ENCODE measurements around the gene FNDC5. TPM values are rescaled to one million over a fixed set of nuclear protein-coding genes. Genes with fewer than 3 reads are reported as not detected.

Gene FNDC5
- total RNA-seq, 1 donor from 2014 or later = 28.7 TPM

DNA sequence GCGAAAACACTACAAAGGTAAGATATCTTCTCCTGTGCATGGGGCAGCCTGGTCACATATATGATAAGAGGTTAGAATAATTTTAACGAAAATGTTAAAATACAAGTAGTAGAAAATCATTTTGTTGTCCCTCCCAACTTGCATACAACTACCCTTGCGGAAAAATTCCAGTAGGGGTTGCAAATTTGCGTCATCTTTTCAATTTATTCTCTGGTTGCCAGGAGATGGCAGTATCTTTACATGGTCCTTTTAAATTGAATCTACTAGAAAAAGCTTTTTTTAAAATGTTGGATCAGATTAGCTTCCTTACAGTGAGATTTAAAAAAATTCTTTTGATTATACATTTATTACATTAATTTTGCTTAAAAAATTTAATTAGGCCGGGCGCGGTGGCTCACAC is 42.4 kb downstream of the FNDC5 start:
- H3K27ac Mint-ChIP-seq (ENCODE audit: unreplicated experiment) = no peak overlapping the region
- no peaks in the 10 kb centered on the region for H3K9me3 Mint-ChIP-seq
- H3K4me3 Mint-ChIP-seq = no peak overlapping the region
- H3K4me1 Mint-ChIP-seq = no peaks in the 10 kb centered on the region
- no peak for DNase-seq (ENCODE audit: low read depth, low spot score)
- no peaks in the 10 kb centered on the region for H3K27me3 Mint-ChIP-seq (ENCODE audit: low read depth)
- H3K36me3 Mint-ChIP-seq (ENCODE audit: low read depth) = peaks cover 11% of the 10 kb centered on the region
- TF ChIP-seq, protein P1, sequence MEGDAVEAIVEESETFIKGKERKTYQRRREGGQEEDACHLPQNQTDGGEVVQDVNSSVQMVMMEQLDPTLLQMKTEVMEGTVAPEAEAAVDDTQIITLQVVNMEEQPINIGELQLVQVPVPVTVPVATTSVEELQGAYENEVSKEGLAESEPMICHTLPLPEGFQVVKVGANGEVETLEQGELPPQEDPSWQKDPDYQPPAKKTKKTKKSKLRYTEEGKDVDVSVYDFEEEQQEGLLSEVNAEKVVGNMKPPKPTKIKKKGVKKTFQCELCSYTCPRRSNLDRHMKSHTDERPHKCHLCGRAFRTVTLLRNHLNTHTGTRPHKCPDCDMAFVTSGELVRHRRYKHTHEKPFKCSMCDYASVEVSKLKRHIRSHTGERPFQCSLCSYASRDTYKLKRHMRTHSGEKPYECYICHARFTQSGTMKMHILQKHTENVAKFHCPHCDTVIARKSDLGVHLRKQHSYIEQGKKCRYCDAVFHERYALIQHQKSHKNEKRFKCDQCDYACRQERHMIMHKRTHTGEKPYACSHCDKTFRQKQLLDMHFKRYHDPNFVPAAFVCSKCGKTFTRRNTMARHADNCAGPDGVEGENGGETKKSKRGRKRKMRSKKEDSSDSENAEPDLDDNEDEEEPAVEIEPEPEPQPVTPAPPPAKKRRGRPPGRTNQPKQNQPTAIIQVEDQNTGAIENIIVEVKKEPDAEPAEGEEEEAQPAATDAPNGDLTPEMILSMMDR (conservative IDR thresholded peaks at IDR 0.05) = peak; percentile 56

DNA sequence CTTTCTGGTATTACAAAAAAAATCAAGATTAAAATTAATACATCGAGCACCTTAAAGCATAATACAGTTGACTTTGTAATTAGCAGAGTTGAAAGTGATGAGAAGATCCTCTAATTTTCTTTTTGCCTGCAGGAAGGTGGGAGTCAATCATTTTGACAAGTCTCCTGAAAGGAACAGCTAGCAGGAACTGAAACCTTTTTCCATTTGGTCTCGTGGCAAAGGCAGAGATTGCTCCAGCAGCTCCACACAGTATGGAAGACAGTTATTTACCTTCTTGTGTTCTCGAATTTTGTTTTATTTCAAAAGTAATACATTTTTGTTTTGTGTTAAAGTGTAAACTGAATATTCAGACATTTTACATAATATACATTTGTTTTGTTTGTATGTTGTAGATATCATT is 45.5 kb downstream of the FNDC5 start:
- Mint-ChIP-seq H3K4me3 (no peak overlapping the region), H3K4me1 (peaks cover 4% of the 10 kb centered on the region), H3K27me3 (ENCODE audit: low read depth) (no peaks in the 10 kb centered on the region), H3K27ac (ENCODE audit: unreplicated experiment) (no peak overlapping the region), H3K9me3 (no peaks in the 10 kb centered on the region), H3K36me3 (ENCODE audit: low read depth) (peaks cover 11% of the 10 kb centered on the region)
- no peak for DNase-seq (ENCODE audit: low read depth, low spot score)
- TF ChIP-seq, protein P1 (conservative IDR thresholded peaks at IDR 0.05) = no peak

DNA sequence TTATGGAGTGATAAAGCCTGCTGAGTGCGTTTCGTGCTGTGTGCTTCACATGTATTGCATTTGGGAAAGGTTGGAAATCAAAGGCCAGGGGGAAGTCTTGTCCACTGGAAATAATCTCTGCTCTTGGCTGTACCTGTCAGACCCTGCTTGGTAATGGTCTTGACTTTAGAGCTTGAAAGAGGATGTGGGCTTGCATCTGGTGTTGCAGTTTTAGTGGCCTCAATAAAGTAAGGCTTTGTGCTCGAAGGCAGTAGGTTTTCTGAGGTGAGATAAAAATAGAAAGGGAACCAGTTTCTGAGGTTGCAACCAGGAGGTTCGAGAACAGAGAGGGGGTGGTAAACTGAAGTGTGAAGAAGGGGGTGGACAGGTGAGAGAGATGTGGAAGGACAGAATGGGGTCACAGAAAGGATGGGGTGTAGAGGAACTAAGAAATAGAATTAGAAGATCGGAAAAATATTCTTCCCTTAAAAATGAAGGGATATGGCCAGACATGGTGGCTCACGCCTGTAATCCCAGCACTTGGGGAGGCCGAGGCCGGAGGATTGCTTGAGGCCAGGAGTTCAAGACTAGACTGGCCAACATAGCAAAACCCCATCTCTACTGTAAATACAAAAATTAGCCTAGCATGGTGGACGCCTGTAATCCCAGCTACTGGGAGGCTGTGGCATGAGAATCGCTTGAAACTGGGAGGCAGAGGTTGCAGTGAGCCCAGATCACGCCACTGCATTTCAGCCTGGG is 51.7 kb downstream of the FNDC5 start:
- TF ChIP-seq, protein P1 (conservative IDR thresholded peaks at IDR 0.05) = no peak
- peaks cover 4% of the 10 kb centered on the region for H3K36me3 Mint-ChIP-seq (ENCODE audit: low read depth)
- DNase-seq (ENCODE audit: low read depth, low spot score) = no peak
- H3K4me3 Mint-ChIP-seq = peak overlapping the region; percentile 95
- no peaks in the 10 kb centered on the region for H3K27me3 Mint-ChIP-seq (ENCODE audit: low read depth)
- H3K9me3 Mint-ChIP-seq = no peaks in the 10 kb centered on the region
- peak overlapping the region; percentile 92 for H3K27ac Mint-ChIP-seq (ENCODE audit: unreplicated experiment)
- H3K4me1 Mint-ChIP-seq = peaks cover 34% of the 10 kb centered on the region

DNA sequence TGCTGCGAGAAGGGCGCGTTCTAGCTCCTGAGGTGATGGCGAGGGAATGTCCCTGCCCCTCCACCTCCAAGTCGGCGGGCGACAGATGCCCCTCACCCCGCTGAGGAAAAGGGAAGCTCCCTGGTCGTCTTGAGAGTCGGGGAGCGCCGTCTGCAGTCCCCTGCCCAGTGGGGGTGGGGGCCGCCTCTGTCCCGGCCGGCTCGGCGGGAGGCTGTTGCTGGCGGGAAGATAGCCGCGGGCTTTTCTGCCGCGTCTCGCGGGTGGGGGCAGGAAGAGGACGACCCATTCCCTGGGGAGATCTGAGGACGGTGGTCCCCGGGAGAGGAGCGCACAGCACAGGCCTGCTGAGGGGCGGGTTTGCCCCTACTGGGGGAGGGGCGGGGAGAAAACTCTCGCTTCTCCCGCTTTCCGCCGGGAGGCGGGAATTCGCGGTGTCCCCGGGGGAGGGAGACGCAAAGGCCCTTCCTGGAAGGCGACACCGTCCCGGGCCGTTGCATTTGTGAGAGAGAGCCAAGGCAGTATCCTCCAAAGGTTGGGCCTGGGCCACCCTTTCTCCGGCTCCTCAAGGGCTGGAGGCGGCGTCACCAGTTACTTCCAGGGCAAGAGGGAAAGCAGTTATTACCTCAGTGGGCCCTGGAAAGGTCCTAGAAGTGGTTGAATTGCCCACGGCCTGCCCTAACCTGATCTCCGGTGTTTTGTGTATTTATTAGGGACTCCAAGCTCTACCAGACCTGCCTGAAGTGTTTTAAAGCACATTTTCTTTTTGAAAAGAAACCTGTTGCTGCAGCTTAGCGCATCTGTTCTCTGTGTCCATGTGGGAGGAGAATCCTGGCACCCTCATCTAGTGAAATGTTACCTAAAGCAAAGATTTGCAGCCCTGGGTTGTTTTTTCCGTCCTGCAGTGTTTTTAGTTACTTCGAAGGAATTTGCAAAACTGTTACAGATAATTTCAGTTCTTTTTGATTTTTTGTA is 52.6 kb downstream of the FNDC5 start:
- Mint-ChIP-seq H3K27me3 (ENCODE audit: low read depth) (no peaks in the 10 kb centered on the region), H3K9me3 (no peaks in the 10 kb centered on the region), H3K4me1 (peaks cover 41% of the 10 kb centered on the region), H3K27ac (ENCODE audit: unreplicated experiment) (peak overlapping the region; percentile 92), H3K36me3 (ENCODE audit: low read depth) (peaks cover 9% of the 10 kb centered on the region), H3K4me3 (peak overlapping the region; percentile 95)
- DNase-seq (ENCODE audit: low read depth, low spot score) = peak; percentile 61
- TF ChIP-seq, protein P1 (conservative IDR thresholded peaks at IDR 0.05) = no peak

DNA sequence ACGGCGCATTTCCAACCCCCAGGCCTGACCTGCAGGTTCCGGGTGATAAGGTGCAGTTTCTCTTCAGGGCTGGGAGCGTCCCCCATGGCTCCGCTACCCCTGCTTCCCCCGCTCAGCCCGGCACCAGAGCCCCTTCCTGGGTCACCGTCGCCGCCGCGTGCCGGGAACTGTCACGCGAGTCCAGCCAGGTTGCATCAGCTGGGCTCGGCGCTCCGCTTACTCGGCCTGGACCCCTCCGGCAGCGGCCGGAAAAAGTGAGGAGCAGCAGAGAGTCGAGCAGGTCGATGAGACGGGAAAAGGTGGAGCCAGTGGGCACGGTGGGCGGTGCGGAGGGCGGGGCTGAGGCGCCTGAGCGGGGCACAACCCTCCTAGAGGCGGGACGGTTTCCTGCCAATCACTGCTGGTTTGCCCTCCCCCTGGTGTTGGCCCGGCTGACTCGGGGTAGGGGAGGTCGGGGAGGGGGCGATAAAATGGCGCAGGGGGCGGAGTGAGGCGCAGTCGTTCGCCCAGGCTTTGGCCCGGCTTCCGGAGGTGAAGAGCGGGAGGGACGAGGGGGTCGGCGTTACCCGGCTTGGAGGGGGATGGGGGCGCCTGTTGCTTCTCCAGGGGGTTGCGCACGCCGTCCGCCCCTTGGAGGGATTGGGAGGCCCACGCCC is 53.4 kb downstream of the FNDC5 start, which contains the start of the genes S100PBP and YARS1:
Gene S100PBP, plus strand, starts transcription at position 495 of the 656 bp plus-strand sequence. CDS start 8,447 bp downstream, outside the sequence.
Gene YARS1, minus strand, starts transcription at position 200 of the 656 bp plus-strand sequence. Its CDS starts 114 bp downstream, at position 86.
- Mint-ChIP-seq H3K4me3 (peak within 1 kb of the TSS; percentile 95), H3K27ac (ENCODE audit: unreplicated experiment) (peak within 1 kb of the TSS; percentile 99), H3K27me3 (ENCODE audit: low read depth) (no peaks in the 10 kb centered on the region), H3K9me3 (no peaks in the 10 kb centered on the region), H3K4me1 (peaks cover 41% of the 10 kb centered on the region), H3K36me3 (ENCODE audit: low read depth) (peaks cover 9% of the 10 kb centered on the region)
- TF ChIP-seq, protein P1 (conservative IDR thresholded peaks at IDR 0.05) = no peak
- DNase-seq (ENCODE audit: low read depth, low spot score) = peak; percentile 100

All from neural crest cell (in vitro differentiated cells).